GM23338 (cell line): ENCODE data around the gene TRIM43B. TPM values are rescaled to one million over a fixed set of nuclear protein-coding genes. Genes with fewer than 3 reads are reported as not detected.
"Not testable (repeated sequence)": the region's sequence is repeated elsewhere in the genome, so short reads cannot be mapped to it uniquely, and the experiment has no call there.

Experiments used
- ATAC-seq: fragments of 200-7000 bp; cut with Tn5 transposase; 3 replicates; pipeline ENCODE4 v1.9.1; 2020
- DNase-seq: peaks from one replicate; pipeline ENCODE4 v3.0.0-alpha.2; 2015; ENCODE audit warnings: low spot score
- H2AFZ ChIP-seq: fragments of 200-600 bp; sonication (generic); 2 replicates; pipeline ENCODE4 v1.8.0; 2016; ENCODE audit warnings: antibody characterized with exemption, mild to moderate bottlenecking, moderate library complexity
- H3F3A ChIP-seq: fragments of 200-600 bp; sonication (generic); replicated peaks from 2 replicates; pipeline ENCODE4 v1.8.0; 2017; ENCODE audit warnings: antibody characterized with exemption, mixed run types, low read depth
- H3K27ac ChIP-seq: fragments of 200-600 bp; sonication (generic); 2 replicates; pipeline ENCODE4 v1.6.1; 2016; ENCODE audit warnings: low read depth
- H3K27me3 ChIP-seq: fragments of 200-600 bp; sonication (generic); 2 replicates; pipeline ENCODE4 v1.8.0; 2016; ENCODE audit warnings: mild to moderate bottlenecking, mixed run types, moderate library complexity; ENCODE audit not compliant: insufficient read depth
- H3K36me3 ChIP-seq: fragments of 200-600 bp; sonication (generic); 2 replicates; pipeline ENCODE4 v1.8.0; 2016; ENCODE audit warnings: mild to moderate bottlenecking; ENCODE audit not compliant: insufficient read depth
- H3K4me1 ChIP-seq: fragments of 200-600 bp; sonication (generic); 2 replicates; pipeline ENCODE4 v1.8.0; 2016; ENCODE audit warnings: mild to moderate bottlenecking, moderate library complexity; ENCODE audit not compliant: insufficient read depth
- H3K4me2 ChIP-seq: fragments of 200-600 bp; sonication (generic); 2 replicates; pipeline ENCODE4 v1.7.1; 2017; ENCODE audit warnings: mixed run types
- H3K4me3 ChIP-seq: fragments of 200-600 bp; sonication (generic); 2 replicates; pipeline ENCODE4 v1.6.1; 2016; ENCODE audit warnings: mixed run types
- H3K79me2 ChIP-seq: fragments of 200-600 bp; sonication (generic); replicated peaks from 2 replicates; pipeline ENCODE4 v1.8.0; 2017; ENCODE audit warnings: mild to moderate bottlenecking; ENCODE audit not compliant: insufficient read depth
- H3K9me2 ChIP-seq: fragments of 200-600 bp; sonication (generic); 2 replicates; pipeline ENCODE4 v1.8.0; 2017; ENCODE audit not compliant: insufficient read depth
- H4K20me1 ChIP-seq: fragments of 200-600 bp; sonication (generic); replicated peaks from 2 replicates; pipeline ENCODE4 v1.8.0; 2017; ENCODE audit warnings: mild to moderate bottlenecking; ENCODE audit not compliant: insufficient read depth
- H3K27ac Mint-ChIP-seq: 2 replicates; pipeline ENCODE4 v1.8.0; 2020; ENCODE audit warnings: inconsistent platforms, mild to moderate bottlenecking, moderate library complexity, mixed read lengths
- H3K27me3 Mint-ChIP-seq: 3 replicates; pipeline ENCODE4 v1.8.0; 2022; ENCODE audit warnings: low read depth, mild to moderate bottlenecking, moderate library complexity, mixed read lengths, inconsistent platforms; ENCODE audit not compliant: insufficient read depth, poor library complexity
- H3K36me3 Mint-ChIP-seq: 3 replicates; pipeline ENCODE4 v1.8.0; 2021; ENCODE audit warnings: low read depth, mild to moderate bottlenecking, inconsistent platforms, moderate library complexity, mixed read lengths
- H3K4me1 Mint-ChIP-seq: 3 replicates; pipeline ENCODE4 v1.8.0; 2020; ENCODE audit warnings: mild to moderate bottlenecking, inconsistent platforms, mixed read lengths
- H3K4me3 Mint-ChIP-seq: 3 replicates; pipeline ENCODE4 v1.8.0; 2021; ENCODE audit warnings: moderate library complexity, mild to moderate bottlenecking, inconsistent platforms, mixed read lengths
- H3K9me3 Mint-ChIP-seq: 3 replicates; pipeline ENCODE4 v1.8.0; 2020; ENCODE audit warnings: moderate library complexity, mild to moderate bottlenecking, inconsistent platforms, mixed read lengths
- polyA plus RNA-seq: library from polyadenylated mRNA; unstranded; fragments of >200 nt; fragmentation: Nextera tagmentation; extraction: Ambion mirVana; gene quantifications from 2 replicates; pipeline ENCODE4 v1.2.1, GENCODE V29; 2016
- total RNA-seq: library from RNA; depleted of rRNA; stranded (reverse); fragments of >200 nt; shearing (Covaris generic); gene quantifications from 2 replicates; pipeline ENCODE4 v1.2.3, GENCODE V29; 2014

The TRIM43B gene
- total and polyA plus RNA-seq, 2 experiments from 2014 or later, result 0.44 to 0.66 TPM

GRCh38 chr2:95466572-95466971 is 18.0 kb downstream of the TRIM43B start:
- not testable (repeated sequence) for DNase-seq, H3K27ac Mint-ChIP-seq, H3K27me3 Mint-ChIP-seq

GRCh38 chr2:95463292-95463691 is 21.3 kb downstream of the TRIM43B start:
- H3K79me2 ChIP-seq, H3K27me3 Mint-ChIP-seq, H3K4me2 ChIP-seq, H3F3A ChIP-seq, H3K9me3 Mint-ChIP-seq, H3K4me1 ChIP-seq, H3K9me2 ChIP-seq, H4K20me1 ChIP-seq, H3K4me3 ChIP-seq, H3K4me1 Mint-ChIP-seq, H3K36me3 ChIP-seq, H3K27me3 ChIP-seq, H2AFZ ChIP-seq, H3K4me3 Mint-ChIP-seq, H3K36me3 Mint-ChIP-seq, H3K27ac Mint-ChIP-seq, DNase-seq, ATAC-seq, H3K27ac ChIP-seq: not testable (repeated sequence)

More at GRCh38 chr2:95466572-95466971, 18.0 kb downstream of the TRIM43B start:
- H3K4me3 Mint-ChIP-seq, H3K4me3 ChIP-seq, H3K79me2 ChIP-seq, H4K20me1 ChIP-seq, H3K36me3 ChIP-seq, H3F3A ChIP-seq, H3K27ac ChIP-seq, H3K9me2 ChIP-seq, H3K9me3 Mint-ChIP-seq, H3K4me1 ChIP-seq, ATAC-seq, H3K4me2 ChIP-seq, H3K36me3 Mint-ChIP-seq, H3K4me1 Mint-ChIP-seq, H2AFZ ChIP-seq, H3K27me3 ChIP-seq: not testable (repeated sequence)

GRCh38 chr2:95445317-95445716 is 39.2 kb downstream of the TRIM43B start:
- not testable (repeated sequence) for H3K4me3 ChIP-seq, H3K4me1 Mint-ChIP-seq, H3K27me3 ChIP-seq, H3K27ac ChIP-seq, H3K27ac Mint-ChIP-seq, H3K27me3 Mint-ChIP-seq, DNase-seq, H3K36me3 ChIP-seq, H3K79me2 ChIP-seq, H3K4me2 ChIP-seq, H4K20me1 ChIP-seq, H2AFZ ChIP-seq, H3K9me2 ChIP-seq, H3K9me3 Mint-ChIP-seq, H3K4me3 Mint-ChIP-seq, H3K36me3 Mint-ChIP-seq, H3K4me1 ChIP-seq, H3F3A ChIP-seq, ATAC-seq

- H3K4me3 Mint-ChIP-seq, ATAC-seq, H3K27me3 Mint-ChIP-seq, H3K4me1 Mint-ChIP-seq, H3K27me3 ChIP-seq, H3K36me3 Mint-ChIP-seq, H3F3A ChIP-seq, H3K27ac Mint-ChIP-seq, H3K27ac ChIP-seq, H3K4me2 ChIP-seq, H3K79me2 ChIP-seq, H3K9me2 ChIP-seq, H3K36me3 ChIP-seq, H2AFZ ChIP-seq, H3K9me3 Mint-ChIP-seq, DNase-seq, H4K20me1 ChIP-seq, H3K4me1 ChIP-seq, H3K4me3 ChIP-seq: not testable (repeated sequence)
These were observed 42.0 kb downstream of the TRIM43B start for GRCh38 chr2:95442474-95443099.

GRCh38 chr2:95435872-95436209 is 48.7 kb downstream of the TRIM43B start:
- H3K27me3 ChIP-seq, H3K4me3 Mint-ChIP-seq, H3K4me2 ChIP-seq, H3K79me2 ChIP-seq, H3K27me3 Mint-ChIP-seq, H3K4me1 ChIP-seq, H3K36me3 Mint-ChIP-seq, H3K4me1 Mint-ChIP-seq, H3K27ac ChIP-seq, H3K4me3 ChIP-seq, H3K36me3 ChIP-seq, DNase-seq, H3K9me3 Mint-ChIP-seq, H3F3A ChIP-seq, H4K20me1 ChIP-seq, H3K27ac Mint-ChIP-seq, H2AFZ ChIP-seq, H3K9me2 ChIP-seq: not testable (repeated sequence)
- ATAC-seq, result peak; percentile 50

GRCh38 chr2:95435162-95435871 is 49.2 kb downstream of the TRIM43B start:
- not testable (repeated sequence) for H3K27ac Mint-ChIP-seq, H3K4me1 ChIP-seq, DNase-seq, H3K9me3 Mint-ChIP-seq, H3F3A ChIP-seq, H3K79me2 ChIP-seq, H4K20me1 ChIP-seq, H2AFZ ChIP-seq, H3K4me2 ChIP-seq, H3K27ac ChIP-seq, H3K4me3 ChIP-seq, H3K4me3 Mint-ChIP-seq, H3K4me1 Mint-ChIP-seq, H3K36me3 Mint-ChIP-seq, H3K9me2 ChIP-seq, H3K36me3 ChIP-seq, H3K27me3 ChIP-seq, H3K27me3 Mint-ChIP-seq
- ATAC-seq, result peak; percentile 56
